Measurements from ENCODE around the gene COPS7B. TPM values are rescaled to one million over a fixed set of nuclear protein-coding genes. Genes with fewer than 3 reads are reported as not detected.

The COPS7B gene
- total RNA-seq, 2 experiments from 2014 or later = 27.6 to 29.9 TPM

DNA sequence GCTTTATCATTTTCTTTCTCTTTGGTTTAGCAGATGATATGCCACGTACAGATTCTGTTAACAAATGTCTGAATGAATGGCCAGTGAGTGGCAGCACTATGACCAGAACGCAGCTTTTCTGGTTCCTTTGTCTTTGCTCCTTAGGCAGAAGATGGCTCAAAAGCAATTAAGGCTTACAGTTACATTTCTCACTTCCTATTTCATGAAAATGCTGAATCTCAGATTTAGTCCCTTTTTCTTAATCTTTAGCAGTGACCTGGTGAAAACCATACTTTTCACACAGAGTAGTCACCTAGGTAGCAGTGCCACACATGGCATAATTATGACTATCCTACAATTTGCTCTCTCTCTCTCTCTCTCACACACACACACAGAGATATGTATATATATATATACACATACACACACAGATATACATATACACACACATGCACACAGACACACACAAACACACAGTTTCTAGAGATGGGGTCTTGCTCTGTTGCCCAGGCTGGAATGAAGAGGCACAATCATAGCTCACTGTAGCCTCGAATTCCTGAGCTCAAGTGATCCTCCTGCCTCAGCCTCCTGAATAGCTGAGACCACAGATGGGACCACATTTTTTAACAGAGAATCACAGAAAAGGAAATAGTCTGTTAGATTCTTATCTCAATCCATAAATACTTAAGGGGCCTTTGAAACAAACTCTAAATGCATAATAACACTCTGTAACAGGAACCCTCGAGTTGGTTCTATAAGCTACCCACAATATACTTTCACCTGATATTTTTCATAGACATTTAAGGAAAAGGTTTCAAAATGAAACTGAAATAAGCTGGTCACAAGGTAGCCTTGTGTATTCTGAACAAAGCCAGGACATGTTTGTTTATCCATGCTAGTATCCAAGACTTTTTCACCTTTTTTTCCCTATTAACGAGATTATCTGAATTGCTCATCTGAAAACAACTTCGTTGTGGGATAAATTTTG lies 16.8 kb upstream of the COPS7B start:
- Mint-ChIP-seq H3K27ac (no peak overlapping the region), H3K27me3 (no peaks in the 10 kb centered on the region), H3K4me3 (no peak overlapping the region), H3K9me3 (no peaks in the 10 kb centered on the region), H3K4me1 (ENCODE audit: low read depth) (peaks cover 22% of the 10 kb centered on the region), H3K36me3 (ENCODE audit: low read depth) (no peaks in the 10 kb centered on the region)
- TF ChIP-seq CTCF (IDR thresholded peaks at IDR 0.05) = no peak
- Histone ChIP-seq H3K27ac (ENCODE audit: low read depth in 1 of 2, low read length in 2 of 2) (no peak overlapping the region), H3K4me3 (ENCODE audit: low read length) (no peak overlapping the region), H3K9me3 (ENCODE audit: control insufficient read depth in 1 of 2, insufficient read depth in 1 of 2, low read length in 2 of 2) (no peaks in the 10 kb centered on the region), H3K27me3 (ENCODE audit: control insufficient read depth in 1 of 2, insufficient read depth in 2 of 2, low read length in 2 of 2) (no peaks in the 10 kb centered on the region), H3K36me3 (ENCODE audit: insufficient read depth, low read length) (no peaks in the 10 kb centered on the region), H3K4me1 (ENCODE audit: insufficient read depth, low read length) (peaks cover 4% of the 10 kb centered on the region)
- intact Hi-C loops (cut with DNase I, micrococcal nuclease) = no loop called here
- POLR2A ChIA-PET = no interaction called here
- DNase-seq (no peak), ATAC-seq (ENCODE audit: poor library complexity) (no peak)
- CTCF ChIA-PET = no interaction called here

GRCh38 chr2:231780123-231780908 lies 5.9 kb upstream of the COPS7B start:
- H3K27ac Mint-ChIP-seq = peak overlapping the region; percentile 94
- CTCF ChIA-PET = interaction anchor here (1.4 kb wide), 1 partner anchor 93 kb away, joined by 3 read pairs; no protein-coding TSS in a partner anchor

More at GRCh38 chr2:231780123-231780908, 5.9 kb upstream of the COPS7B start:
- Mint-ChIP-seq H3K4me1 (ENCODE audit: low read depth) (peaks cover 63% of the 10 kb centered on the region), H3K4me3 (peak overlapping the region; percentile 94), H3K36me3 (ENCODE audit: low read depth) (peaks cover 13% of the 10 kb centered on the region), H3K27me3 (no peaks in the 10 kb centered on the region), H3K9me3 (no peaks in the 10 kb centered on the region)
- Histone ChIP-seq H3K27ac (ENCODE audit: low read depth in 1 of 2, low read length in 2 of 2) (peak overlapping the region in 1 of 2 donors; percentile 71), H3K36me3 (ENCODE audit: insufficient read depth, low read length) (no peaks in the 10 kb centered on the region), H3K4me3 (ENCODE audit: low read length) (peak overlapping the region; percentile 90), H3K27me3 (ENCODE audit: control insufficient read depth in 1 of 2, insufficient read depth in 2 of 2, low read length in 2 of 2) (no peaks in the 10 kb centered on the region), H3K4me1 (ENCODE audit: insufficient read depth, low read length) (peaks cover 30% of the 10 kb centered on the region), H3K9me3 (ENCODE audit: control insufficient read depth in 1 of 2, insufficient read depth in 1 of 2, low read length in 2 of 2) (no peaks in the 10 kb centered on the region)
- DNase-seq (peak in 6 of 14 experiments; percentile 2 to 38 (median 12)), ATAC-seq (ENCODE audit: poor library complexity) (peak; percentile 13)
- POLR2A ChIA-PET = interaction anchor here (1.0 to 2.1 kb wide), 5 partner anchors 71 to 770 kb away, joined by 3 to 10 read pairs (median 7); partner anchors contain the start of genes EIF4E2, NCL, PTMA and TIGD1
- TF ChIP-seq CTCF (IDR thresholded peaks at IDR 0.05) = no peak
- intact Hi-C loops (cut with DNase I, micrococcal nuclease) = loop anchor here (2.0 to 10.0 kb wide), 9 partner anchors 118 to 1856 kb away; partner anchors contain the start of genes ATG16L1 (in 1 of the 2), DIS3L2 (in 1 of the 2), FBXO36 (in 1 of the 2) and TRIP12 (in 1 of the 2)
